Measurements from ENCODE around the gene MYF6. TPM values are rescaled to one million over a fixed set of nuclear protein-coding genes. Genes with fewer than 3 reads are reported as not detected.
A peak's percentile ranks its signal among the peaks of the same experiment; 100 is the strongest.

Gene MYF6
- total RNA-seq, 1 donor from 2014 or later = not detected

DNA sequence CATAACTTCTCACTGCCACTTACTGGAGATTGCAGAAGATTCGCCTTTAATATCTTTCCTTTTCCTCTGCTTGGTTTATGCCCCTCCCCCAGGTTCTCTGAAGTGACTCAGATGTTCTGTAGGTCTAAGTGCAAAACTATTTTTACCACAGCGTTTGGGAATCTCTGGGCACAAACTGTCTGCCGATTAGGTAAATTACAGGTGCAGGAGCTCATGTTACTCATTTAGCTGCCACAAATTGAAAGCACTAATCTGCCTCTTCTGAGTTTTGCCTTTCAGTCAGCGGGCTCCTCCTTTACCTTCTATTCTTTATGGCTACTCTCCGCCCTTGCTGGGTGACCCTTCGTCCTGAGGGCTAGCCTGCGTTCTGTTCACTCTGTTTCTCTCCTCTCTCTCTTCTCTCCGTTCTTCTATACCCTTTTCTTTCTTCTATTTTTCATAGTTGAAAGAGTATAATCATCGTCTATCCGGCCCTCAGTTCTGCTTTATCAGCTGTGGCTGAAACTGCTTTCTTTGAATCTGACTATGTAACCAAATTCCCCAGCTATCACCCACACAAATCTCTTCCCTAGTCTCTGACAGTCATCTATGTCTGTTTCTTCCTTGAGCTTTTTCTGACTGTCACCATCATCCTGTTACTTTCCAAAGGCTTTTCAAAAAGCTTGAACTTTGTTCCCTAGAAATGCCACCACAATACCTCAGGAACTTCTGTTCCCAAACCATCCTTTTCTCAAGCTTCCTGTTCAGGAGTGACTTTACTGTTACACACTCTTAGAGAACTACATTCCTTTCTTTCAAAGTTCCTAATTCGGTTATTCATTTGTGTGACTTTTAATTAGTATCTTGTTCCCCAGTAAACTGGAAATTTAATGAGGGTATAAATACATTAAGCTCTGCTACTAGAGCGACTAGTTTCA lies 4.3 kb upstream of the MYF6 start:
- ATAC-seq (no peak), DNase-seq (ENCODE audit: low spot score) (no peak)
- intact Hi-C loops (cut with DNase I) = no loop called here

DNA sequence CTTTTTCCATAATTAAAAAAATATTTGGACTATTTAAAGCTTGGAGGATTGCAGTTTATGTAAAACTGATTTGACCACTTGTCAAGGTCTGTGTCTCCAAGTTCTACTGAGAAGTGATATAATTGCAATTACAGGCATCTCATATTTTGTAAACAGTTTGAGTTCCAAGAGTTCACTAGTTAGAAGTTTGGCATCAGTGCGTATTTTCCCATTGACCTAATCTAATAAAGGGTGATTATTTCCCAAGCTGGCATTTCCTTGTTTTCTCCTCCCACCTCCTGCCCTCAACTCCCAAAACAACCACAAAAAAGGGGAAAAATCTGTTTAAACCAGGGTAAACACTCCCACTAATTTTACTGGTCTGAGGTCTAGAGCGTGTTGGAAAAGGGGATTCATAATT lies 3.0 kb upstream of the MYF6 start:
- intact Hi-C loops (cut with DNase I) = no loop called here
- ATAC-seq (no peak), DNase-seq (ENCODE audit: low spot score) (no peak)

DNA sequence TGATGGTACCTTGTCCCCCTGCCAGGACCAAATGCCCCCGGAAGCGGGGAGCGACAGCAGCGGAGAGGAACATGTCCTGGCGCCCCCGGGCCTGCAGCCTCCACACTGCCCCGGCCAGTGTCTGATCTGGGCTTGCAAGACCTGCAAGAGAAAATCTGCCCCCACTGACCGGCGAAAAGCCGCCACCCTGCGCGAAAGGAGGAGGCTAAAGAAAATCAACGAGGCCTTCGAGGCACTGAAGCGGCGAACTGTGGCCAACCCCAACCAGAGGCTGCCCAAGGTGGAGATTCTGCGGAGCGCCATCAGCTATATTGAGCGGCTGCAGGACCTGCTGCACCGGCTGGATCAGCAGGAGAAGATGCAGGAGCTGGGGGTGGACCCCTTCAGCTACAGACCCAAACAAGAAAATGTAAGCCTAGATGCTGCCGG lies 410 bp downstream of the MYF6 start:
- intact Hi-C loops (cut with DNase I) = no loop called here
- no peak for ATAC-seq
- no peak for DNase-seq (ENCODE audit: low spot score)

DNA sequence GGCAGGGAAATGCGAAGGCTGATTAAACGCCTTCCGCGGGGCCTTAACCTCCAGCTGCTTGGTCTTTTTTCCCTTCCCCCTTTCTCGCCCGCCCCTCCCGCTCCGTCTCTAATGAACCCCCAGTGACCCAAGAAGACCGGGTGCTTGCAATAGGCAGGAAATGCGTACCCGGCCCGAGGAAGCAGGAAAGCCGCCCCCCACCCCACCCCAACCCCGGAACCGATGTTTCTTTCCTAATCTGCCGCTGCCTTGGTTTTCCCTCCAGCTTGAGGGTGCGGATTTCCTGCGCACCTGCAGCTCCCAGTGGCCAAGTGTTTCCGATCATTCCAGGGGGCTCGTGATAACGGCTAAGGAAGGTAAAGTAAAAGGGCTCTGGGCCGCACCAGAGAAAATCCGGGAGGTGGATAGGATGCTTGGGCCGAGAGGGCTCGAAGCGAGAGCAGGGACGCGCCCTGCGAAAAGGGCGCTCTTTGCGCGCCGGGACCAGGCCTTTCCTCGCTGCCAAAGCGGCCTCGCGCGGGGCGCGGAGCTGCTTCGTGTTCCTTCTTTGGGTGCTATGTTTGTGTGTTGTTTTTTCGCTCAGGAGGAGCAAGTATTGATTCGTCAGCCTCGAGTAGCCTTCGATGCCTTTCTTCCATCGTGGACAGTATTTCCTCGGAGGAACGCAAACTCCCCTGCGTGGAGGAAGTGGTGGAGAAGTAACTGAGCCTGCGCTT lies 983 bp downstream of the MYF6 start:
- no peak for ATAC-seq
- intact Hi-C loops (cut with DNase I) = no loop called here
- no peak for DNase-seq (ENCODE audit: low spot score)

DNA sequence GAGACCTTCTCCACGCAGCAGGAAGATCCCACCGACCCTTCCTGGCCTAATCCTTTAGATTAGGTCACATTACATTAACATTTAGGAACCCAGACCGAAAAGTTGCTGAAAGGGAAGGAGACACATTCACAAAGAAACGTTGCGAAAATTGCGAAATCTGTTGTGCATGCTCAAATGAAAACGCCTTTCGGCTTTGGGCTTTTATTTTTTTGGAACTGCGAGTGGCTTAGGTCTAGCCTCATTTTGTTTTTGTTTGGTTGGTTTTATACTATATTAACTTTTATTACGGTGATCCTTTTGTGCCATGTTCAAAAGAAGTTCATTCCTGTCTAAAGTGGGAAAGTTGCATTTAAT lies 1.5 kb downstream of the MYF6 start:
- DNase-seq (ENCODE audit: low spot score) (no peak), ATAC-seq (no peak)
- intact Hi-C loops (cut with DNase I) = no loop called here

DNA sequence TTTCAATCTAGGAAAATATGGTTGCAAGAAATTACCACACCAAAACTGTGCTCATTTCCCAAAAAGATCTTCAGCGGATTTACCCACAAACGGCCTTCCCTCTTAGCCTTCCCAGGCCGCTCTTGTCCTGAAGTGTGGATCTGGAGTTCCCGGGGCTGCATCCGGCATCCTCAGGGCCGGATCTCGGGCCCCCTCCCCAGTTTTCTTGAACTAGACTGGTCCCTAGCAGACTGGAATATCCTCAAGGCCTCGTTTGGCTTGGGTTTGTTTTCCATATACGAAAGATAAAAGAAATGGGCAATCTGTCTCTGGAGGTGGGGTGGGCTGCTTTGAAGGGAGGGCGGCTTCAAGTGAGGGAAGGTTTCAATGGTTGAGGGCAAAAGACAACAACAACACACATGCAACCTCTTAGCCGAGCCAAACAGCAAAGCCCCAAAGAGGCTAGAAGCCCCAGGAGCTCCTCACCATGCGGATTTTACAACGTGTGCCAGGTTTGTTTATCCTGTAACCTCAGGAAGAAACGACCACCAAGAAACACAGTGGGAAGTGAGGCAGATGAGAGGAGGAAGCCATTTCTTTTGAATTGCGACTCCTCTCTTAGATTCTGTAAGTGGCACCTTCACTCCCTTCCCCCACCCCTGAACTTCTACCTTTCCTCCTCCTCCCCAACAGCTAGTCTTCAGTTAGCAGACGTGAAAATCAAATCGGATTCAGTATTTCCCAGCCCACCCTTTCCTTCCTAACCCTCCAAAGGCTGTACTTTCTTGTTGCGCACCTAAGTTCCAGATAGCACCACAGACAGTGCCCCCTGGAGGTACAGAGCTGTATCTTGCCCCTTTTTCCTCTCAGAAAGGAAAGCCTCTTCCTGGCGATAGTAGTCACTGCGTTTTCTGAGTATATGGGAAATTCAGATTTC lies 2.6 kb downstream of the MYF6 start:
- DNase-seq (ENCODE audit: low spot score) (no peak), ATAC-seq (no peak)
- intact Hi-C loops (cut with DNase I) = no loop called here

DNA sequence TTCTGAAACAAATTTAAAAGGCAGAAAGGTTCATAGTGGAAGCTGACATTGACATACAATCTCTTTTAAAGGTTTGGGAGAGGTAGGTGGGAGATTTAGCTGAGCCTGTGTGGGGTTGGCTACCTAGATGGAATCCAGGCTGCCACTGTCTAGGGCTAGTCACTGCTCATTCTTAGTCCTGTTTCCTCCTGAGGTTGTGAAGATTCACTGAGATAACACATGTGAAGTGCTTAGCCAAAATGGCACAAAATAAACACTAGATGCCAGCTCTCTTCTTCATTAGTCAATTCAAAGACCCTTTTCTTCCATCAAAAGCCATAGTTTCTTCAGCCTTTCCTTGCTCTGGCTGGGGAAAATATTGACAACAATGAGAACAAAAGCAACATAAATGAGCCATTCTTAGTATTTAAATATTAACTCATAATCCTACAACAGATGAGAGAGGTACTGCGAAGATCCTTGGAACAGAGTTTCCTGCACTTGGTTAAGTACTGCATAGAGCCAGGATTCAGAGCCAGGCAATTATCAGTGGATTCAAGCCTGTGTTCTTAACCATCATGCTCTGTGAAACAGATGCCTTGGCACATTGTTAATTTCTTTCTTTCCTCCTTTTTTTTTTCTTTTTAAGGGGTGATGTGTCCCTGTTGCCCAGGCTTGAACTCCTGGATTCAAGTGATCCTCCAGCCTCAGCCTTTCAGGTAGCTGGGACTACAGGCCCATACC lies 3.5 kb downstream of the MYF6 start:
- intact Hi-C loops (cut with DNase I) = no loop called here
- ATAC-seq = no peak
- DNase-seq (ENCODE audit: low spot score) = no peak

DNA sequence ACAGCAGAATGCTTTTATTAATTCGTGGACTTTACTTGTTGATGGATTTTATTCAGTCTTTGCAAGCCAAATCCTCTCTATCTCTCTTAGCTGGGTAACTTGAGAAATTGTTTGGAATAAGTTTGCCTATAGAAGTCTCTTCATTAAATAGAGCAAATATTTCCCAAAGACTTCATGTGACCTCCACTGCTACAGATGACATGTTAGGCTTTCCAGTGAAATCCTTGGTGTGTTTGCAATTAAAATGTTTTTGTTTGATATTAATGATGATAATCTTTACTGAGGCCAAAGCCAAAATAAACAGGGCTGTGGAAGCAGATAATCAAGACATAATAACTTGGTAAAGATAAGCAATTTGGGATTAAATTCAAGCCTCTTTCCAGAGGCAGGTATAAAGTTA lies 4.4 kb downstream of the MYF6 start:
- DNase-seq (ENCODE audit: low spot score) = no peak
- intact Hi-C loops (cut with DNase I) = no loop called here
- no peak for ATAC-seq

DNA sequence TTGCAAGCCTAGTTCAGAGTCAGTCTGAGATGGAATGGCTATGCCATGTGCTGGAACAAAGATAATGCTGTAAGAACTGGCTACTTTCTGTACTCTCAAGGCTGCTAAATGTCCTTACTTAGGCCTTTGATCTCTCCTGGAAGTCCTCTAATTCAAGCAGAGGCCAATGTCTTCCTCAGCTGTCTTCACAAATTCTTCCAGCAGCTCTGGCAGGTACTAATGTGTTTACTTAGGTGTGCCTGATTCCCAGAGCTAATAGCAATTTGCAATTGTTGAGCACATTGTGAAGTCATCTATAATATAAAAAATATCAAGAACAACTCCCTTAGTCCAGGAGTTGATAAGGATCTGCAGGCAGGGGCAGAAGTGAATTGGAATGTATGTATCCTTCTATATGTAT lies 5.4 kb downstream of the MYF6 start:
- intact Hi-C loops (cut with DNase I) = no loop called here
- no peak for ATAC-seq

DNA sequence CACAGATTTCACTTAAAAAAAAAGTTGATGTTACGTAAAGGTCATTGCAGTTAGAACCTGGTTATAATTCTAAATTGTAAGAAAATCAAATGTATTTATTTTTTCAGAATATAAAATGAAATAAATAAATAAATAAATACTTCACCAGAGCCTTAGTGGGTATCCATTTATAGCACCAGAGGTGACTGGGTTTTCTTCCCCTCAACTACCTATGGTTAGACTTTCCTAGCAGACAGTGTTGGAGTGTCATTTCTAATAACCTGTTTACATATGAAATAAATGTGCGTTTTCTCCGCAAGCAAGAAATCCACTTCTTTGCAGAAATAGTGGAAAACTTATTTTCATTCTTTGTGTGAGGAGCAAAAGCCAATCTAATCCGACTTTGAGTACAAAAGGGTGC lies 6.0 kb downstream of the MYF6 start:
- DNase-seq (ENCODE audit: low spot score) = no peak
- ATAC-seq = no peak
- intact Hi-C loops (cut with DNase I) = no loop called here

More for the DNA sequence above, 5.4 kb downstream of the MYF6 start:
- no peak for DNase-seq (ENCODE audit: low spot score)

DNA sequence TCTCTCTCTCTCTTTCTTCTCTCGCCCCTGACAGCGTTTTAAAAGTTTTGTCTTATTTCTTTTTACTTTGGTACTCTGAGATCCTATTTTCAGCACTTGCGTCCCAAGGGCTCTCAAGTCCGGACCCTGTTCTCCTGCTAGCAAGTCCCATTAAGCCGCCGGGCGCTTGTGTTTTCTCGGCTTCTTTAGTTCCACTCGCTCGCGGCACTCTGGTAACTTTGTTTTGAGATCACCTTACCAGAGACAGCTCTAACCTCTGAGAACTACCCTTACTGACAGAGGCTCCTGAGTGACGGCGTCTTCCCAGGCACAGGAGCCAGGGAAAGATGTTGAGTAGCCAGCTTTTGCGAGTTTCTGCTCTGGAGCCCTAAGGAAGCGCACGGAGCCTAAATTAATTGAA lies 6.6 kb downstream of the MYF6 start:
- ATAC-seq (no peak), DNase-seq (ENCODE audit: low spot score) (no peak)
- intact Hi-C loops (cut with DNase I) = no loop called here

DNA sequence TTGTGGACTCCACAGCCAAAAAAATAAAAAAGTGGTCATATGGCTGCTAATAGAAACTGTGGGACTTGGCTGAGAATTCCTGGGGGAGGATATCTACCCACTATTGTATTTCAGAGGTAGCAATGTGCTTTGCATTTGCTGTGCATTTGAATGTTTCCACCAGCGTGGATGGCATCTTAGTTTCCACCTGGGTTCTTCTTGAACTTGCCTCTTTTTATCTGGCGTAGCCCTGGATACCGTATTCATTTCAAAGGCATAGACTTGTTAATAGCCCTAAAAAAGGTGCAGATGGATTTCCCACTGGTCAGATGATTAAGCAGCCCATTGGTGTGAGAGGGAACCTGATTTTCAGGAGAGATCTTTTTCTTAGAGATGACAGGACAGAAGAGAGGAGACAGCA lies 7.4 kb downstream of the MYF6 start:
- intact Hi-C loops (cut with DNase I) = no loop called here
- ATAC-seq = no peak
- no peak for DNase-seq (ENCODE audit: low spot score)

DNA sequence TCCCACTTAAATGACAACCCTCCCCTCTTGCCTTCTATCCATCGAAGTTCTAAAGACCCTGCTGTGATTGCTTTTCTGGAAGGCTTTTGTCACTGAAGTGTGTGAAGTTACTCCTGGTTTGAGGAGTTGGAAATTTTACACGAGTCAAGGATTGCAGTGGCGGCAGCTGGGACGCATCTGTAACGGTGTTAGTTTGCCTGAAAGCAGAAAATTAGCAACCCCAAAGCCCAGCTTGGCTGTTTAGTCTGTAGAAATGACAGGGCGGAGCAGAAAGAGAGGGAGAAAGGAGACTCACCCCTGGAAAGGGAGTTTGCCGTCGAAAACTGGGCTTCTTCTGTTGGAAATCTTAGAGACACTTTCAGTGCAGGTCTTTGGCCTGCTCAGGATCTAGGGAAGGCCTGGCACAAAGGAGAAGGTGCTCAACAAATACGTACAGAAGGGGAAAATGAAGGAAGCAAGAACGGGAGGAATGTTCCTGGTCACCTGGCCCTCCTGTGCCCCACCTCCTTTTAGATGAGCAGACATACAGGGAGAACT lies 8.3 kb downstream of the MYF6 start:
- ATAC-seq (no peak), DNase-seq (ENCODE audit: low spot score) (no peak)
- intact Hi-C loops (cut with DNase I) = no loop called here

DNA sequence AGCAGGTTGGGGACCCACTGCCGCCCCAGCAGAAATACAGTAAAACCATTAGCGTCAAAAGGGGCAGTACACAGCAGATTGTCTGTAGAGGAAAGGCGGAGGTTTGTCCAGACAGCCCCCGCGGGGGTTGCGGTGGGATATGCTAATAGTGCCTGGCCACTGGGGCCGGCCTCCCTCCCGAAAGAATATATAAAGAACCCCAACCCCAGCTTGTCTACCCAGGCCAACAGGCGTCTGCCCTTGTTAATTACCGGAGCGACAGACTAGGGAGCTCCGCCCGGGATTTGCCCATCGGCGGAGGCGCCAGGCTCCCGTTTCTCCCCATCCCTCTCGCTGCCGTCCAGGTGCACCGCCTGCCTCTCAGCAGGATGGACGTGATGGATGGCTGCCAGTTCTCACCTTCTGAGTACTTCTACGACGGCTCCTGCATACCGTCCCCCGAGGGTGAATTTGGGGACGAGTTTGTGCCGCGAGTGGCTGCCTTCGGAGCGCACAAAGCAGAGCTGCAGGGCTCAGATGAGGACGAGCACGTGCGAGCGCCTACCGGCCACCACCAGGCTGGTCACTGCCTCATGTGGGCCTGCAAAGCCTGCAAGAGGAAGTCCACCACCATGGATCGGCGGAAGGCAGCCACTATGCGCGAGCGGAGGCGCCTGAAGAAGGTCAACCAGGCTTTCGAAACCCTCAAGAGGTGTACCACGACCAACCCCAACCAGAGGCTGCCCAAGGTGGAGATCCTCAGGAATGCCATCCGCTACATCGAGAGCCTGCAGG lies 9.4 kb downstream of the MYF6 start, which contains the start of gene MYF5:
TSS of gene MYF5 (plus strand) at position 217 of the 774 bp plus-strand sequence. CDS start at position 369, 152 bp downstream.
- intact Hi-C loops (cut with DNase I) = no loop called here
- peak; percentile 28 for ATAC-seq
- no peak for DNase-seq (ENCODE audit: low spot score)

DNA sequence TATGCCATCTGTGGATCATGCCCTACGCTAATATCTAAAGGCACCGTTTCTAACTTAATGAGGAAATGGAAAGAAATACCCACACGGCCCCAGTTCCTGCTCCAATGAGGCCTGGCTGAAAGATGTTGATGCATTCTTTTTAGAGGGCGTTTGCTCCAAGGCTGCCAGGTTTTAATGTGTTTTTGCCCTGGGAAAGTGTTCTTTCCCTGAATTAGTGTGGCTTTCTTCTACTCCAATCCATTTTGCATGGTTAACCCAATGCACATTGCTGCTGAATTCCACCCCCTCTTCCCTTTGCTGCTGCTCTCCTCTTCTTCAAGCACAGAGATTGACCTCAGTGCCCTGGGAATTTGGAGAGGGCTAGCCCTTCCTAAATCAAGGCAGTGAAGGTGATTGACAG lies 10.4 kb downstream of the MYF6 start:
- ATAC-seq (no peak), DNase-seq (ENCODE audit: low spot score) (no peak)
- intact Hi-C loops (cut with DNase I) = no loop called here

DNA sequence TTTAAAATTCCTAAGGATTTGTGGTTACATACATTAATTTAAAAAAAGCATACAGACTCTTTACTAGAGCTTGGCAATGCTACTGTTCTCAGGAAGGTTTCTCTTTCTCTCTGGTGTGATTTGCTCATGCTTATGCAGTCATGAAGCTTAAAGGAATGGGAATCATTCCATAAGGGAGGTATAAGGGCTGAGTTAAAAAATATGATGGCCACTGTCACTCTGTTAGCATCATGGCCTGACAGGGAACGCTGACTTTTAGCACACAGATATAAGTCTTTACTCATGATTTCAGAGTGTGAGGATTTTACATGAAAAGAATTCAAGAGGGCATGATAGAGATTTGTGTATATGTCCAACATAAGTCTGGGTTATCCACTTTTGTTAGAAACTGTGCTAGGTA lies 13.1 kb downstream of the MYF6 start:
- DNase-seq (ENCODE audit: low spot score) (no peak), ATAC-seq (no peak)
- intact Hi-C loops (cut with DNase I) = no loop called here

DNA sequence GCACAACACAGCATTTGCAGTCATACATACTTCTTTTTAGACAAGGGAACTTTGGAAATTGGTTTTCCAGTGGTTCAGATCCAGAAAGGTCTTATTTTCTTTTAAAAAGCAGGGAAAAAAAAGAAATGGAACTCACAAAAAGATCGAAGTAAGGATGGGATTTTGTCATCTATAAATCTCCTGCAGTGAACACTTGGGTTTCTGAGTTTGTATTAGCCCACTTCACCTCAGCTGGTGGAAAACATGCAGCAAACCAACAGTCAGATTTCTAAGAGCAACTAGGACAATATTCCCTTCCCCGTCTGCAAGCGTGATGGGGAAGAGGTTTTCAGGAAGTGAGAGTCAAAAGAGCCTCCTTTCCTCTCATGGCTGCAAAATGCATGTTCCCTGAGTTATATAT lies 13.9 kb downstream of the MYF6 start:
- ATAC-seq (no peak), DNase-seq (ENCODE audit: low spot score) (no peak)
- intact Hi-C loops (cut with DNase I) = no loop called here

Measured in sciatic nerve (tissue), 2 donors.